Activated CD4-positive, alpha-beta T cell treated with anti-CD3 and anti-CD28 coated beads for 1 hour (primary cell): ENCODE data around the gene APBA2.
"Not testable (repeated sequence)": the region's sequence is repeated elsewhere in the genome, so short reads cannot be mapped to it uniquely, and the experiment has no call there.

Experiments
- DNase-seq: peaks from one replicate; pipeline ENCODE4 v3.0.0-alpha.2; 2020

The APBA2 gene

DNA sequence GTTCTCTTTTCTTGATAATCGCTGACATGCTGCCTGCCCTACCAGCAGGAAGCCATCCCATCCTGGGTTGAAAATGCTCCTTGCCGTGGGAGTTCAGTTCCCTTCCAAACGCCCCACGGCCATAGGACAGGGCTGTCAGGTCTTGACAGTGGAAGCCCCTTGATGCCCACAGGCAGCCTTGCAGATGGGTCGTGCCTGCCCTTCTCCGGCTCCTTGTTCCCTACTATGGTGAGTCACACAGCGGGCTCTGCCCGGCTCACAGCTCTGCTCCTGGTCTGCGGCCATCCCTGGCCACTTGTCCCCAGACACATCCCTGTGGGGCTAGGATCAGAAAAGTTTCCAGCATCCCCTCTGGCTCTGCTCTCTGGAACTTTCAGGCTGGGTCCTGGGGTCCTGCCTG lies 6.2 kb upstream of the APBA2 start:
- DNase-seq = no peak

DNA sequence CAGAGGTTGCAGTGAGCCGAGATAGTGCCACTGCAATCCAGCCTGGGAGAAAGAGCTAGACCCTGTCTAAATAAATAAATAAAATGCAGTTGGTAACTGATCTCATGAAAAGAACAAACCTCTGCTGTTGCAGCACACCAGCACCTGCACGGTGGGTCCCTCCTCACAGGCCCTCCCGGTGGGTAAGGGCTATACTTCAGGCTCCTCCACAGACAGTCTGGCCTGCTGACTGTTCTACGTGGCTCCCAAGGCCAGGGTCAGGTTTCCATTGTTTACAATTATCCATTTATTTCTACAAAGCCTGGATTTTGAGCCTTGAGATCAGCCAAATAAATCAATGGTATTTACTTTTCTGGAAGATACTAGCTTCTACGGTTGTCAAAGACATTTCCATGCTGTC lies 5.1 kb upstream of the APBA2 start:
- no peak for DNase-seq

- no peak for DNase-seq
Measured at GRCh38 chr15:28881170-28881569, 4.6 kb upstream of the APBA2 start.

DNA sequence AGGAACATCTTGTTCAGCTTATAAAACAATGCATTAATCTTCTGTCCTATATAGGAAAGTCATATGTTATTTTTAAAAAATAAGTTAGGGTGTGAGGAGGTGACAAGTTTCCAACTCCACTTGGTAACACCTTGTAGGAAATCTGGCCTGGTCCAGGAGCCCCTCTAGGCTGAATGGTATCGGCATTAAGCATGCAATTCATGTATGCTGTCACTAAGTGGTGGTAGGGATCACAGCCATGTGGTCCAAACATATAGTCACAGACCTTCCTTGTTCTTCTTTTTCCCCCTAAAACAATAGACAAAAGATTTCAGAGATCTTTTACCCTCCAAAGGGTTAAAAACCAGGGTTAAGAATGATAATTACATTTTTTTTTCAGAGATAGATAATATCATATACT lies 4.2 kb upstream of the APBA2 start:
- no peak for DNase-seq

GRCh38 chr15:28884151-28884940 lies 1.4 kb upstream of the APBA2 start:
- no peak for DNase-seq

GRCh38 chr15:28885128-28885629 lies 595 bp upstream of the APBA2 start:
- no peak for DNase-seq

DNA sequence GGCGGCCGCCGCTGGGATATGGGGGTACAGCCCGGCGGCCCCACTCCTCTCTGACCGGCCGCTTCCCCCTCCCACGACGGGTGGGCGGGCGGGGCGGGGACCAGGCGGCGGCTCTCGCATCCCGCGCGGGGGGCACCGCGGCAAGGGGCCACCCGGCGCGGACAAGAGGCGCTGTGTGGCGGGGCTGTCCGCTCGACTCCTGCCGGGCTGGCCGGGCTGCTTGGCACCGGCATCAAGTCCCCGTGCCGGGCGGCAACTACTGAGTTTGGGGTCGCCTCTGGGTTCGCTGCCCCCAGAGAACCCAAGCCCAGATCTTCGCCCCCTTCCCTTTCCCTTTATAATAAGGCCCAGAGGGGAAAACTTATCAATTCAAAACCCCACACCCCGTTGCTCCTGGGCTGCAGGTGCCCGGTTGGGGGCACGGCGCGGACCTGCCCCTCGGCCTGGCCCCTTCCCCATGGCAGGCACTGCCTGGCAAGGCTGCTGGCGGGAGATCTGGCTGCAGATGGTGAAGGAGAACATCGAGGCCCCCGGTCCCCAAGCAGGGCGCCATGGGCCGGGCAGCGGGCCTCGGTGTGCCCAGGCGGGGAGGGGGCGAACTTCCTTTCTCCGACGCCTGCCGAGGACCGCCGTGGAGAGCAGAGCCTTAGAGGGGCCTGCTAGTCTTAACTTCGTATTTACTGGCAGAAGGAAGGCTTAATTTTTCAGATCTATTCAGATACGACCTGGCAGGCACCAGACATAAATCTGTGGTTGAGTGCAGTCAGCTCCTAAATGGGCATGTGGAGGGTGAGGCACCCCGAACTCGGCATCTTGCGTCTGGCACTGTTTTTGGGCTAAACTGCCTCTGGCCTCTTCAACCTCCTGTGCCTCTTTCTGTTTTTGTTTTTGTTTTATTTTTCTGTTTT lies 911 bp downstream of the APBA2 start:
- DNase-seq = no peak

- no peak for DNase-seq
Measured at GRCh38 chr15:28887339-28888174, 1.8 kb downstream of the APBA2 start.

DNA sequence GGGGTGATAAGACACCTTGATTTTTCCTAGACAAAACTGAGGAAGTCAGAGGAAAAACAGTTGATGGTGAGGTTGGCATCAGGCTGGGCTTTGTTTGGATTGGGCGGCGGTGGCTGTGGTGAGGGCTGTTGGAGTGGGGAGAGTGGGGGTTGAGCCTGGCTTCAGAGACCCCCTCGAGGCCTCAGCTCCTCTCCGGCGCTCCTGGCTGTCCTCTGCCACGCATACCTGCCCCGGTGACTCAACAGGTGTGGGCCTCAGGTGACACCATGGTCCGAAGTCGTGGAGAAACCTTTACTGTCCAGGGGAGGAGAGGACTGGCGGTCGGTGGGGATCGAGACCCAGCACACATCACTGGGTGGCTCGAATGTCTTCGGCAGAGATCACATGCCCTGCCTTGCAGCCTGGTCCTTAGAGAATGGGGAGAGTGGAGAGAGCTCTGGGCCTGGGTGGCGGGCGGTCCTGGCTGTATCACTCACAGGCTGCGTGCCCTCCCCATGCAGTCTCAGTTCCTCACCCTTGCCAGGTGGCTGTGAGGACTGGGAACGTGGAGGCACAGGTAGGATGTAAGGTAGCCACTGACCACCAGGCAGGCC lies 2.6 kb downstream of the APBA2 start:
- no peak for DNase-seq

GRCh38 chr15:28888900-28889299 lies 3.1 kb downstream of the APBA2 start:
- no peak for DNase-seq

DNA sequence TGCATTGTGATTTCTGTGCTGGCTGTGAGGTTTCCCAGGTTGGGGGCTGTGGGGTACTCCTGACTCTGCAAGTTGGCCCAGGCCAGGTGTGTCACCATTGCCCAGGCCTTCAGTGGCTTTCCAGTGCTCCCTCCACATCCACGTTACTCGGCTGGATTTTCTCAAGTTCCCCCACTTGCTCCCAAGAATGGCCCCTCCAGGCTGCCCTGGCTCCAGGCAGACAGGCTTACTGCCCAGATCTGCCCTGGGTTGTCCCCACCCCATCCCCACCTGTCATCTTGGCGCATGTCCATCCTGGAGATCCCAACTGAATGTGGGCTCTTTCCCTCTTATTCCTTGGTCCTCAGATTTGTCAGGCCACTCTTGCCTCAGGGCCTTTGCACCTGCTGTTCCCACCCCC lies 3.6 kb downstream of the APBA2 start:
- no peak for DNase-seq

DNA sequence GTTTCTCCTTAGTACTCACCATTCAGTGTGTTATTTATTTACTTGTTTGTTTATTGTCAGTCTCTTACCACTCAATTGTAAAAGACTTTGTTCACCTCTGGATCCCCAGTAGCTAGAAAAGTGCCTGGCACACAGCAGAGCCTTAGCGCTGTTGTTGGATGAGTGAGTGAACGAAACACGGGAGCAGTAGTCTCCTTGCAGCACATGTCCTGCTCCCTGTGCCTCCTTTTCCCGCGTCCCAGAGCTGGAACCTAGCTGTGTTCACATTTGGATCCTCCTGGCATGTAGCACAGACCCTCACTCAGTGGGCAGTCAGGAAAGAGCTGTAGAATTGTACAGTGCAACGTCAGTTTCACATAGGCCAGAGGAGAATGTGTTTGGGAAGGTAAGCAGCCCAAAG lies 4.1 kb downstream of the APBA2 start:
- DNase-seq = not testable (repeated sequence)

GRCh38 chr15:28890291-28890690 lies 4.5 kb downstream of the APBA2 start:
- not testable (repeated sequence) for DNase-seq

- DNase-seq = no peak
Measured at GRCh38 chr15:28890711-28891495, 5.1 kb downstream of the APBA2 start.

DNA sequence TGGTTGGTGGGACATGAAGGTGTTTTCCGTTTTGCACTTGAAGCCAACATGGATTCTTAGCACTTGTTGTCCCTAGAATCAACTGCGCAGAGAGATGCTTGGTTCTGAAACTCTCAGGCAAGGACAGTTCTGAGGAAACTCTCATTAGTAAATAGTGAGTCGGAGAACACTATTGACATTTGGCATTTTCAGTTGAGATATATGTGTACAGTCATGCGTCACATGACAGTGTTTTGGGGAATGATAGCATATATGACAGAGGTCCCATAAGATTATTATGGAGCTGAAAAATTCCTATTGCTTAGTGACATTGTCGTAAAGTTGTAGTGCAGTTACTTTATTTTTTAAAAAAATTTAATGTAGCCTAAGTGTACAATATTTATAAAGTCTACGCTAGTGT lies 5.8 kb downstream of the APBA2 start:
- no peak for DNase-seq

DNA sequence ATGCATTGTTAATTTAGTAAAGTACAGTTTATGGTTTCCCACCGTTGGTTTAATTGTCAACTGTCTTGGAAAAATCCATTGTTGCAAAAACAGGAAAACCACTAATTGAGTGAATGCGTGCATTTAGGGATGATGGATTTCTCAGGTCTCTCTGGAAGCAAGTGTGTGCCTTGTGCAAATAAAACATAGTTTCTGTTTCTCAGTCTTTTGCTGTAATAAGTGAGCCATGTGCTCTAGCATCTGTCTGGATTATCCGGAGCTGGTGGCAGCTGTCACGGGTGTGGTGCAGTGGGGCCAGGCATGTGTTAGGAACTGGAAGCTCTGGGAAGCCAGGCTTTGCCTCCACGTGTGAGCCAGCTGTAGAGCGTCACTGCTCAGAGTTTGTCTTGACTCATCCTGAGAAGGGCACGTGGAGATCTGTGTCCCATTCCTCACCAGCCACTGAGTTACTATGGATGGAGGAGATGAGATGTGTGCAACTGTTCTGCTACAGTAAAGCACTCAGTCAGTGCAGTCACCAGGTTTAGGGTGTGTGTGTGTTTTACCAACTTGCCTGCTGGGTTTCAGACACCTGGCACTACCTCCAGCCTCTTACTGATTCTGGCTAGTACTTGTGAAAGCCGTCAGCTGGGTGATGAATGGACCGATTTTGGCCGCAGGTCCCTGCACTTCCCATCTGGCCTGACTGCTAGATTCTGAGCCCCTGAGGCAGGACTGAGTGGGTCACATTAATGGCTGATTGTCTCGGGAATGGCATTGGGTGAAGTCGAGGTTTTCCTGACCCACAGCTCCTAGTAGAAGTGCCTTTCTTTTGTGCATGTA lies 7.2 kb downstream of the APBA2 start:
- DNase-seq = no peak

DNA sequence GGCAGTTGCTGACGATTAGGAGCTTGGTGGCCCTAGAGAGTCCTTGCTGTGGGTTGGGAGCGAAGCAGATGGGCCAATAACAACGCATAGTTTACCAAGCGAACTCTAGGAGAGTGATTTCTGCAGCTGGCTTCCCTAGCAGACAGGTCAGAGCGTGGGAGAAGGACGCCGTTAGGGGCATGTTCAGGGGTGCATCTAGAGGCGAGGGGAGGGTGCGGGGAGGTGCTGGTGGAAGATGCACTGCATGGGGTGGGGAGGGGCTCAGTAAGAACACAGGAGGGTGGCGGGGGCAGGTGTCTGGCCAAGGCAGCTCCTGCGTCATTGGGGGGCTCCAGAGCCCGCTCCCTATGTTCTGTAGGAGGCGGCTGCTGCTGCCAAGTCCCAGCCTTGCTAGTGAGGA lies 8.9 kb downstream of the APBA2 start:
- no peak for DNase-seq

- DNase-seq = no peak
Measured at GRCh38 chr15:28895146-28895545, 9.4 kb downstream of the APBA2 start.

- no peak for DNase-seq
Measured at GRCh38 chr15:28895566-28895965, 9.8 kb downstream of the APBA2 start.

GRCh38 chr15:28896951-28897350 lies 11.2 kb downstream of the APBA2 start:
- DNase-seq = no peak
